Measurements from ENCODE around the gene PRKCE. TPM values are rescaled to one million over a fixed set of nuclear protein-coding genes. Genes with fewer than 3 reads are reported as not detected.

Gene PRKCE
- polyA plus RNA-seq, 1 donor = 8.7 TPM

- no peak for DNase-seq
Observed at GRCh38 chr2:46042711-46043110, 391.2 kb downstream of the PRKCE start.

GRCh38 chr2:46045888-46046287 lies 394.4 kb downstream of the PRKCE start:
- DNase-seq = no peak

GRCh38 chr2:46047290-46047689 lies 395.8 kb downstream of the PRKCE start:
- DNase-seq = no peak

GRCh38 chr2:46048693-46049092 lies 397.2 kb downstream of the PRKCE start:
- DNase-seq = no peak

GRCh38 chr2:46050027-46050426 lies 398.6 kb downstream of the PRKCE start:
- no peak for DNase-seq

GRCh38 chr2:46050489-46050888 lies 399.0 kb downstream of the PRKCE start:
- no peak for DNase-seq

GRCh38 chr2:46051085-46051484 lies 399.6 kb downstream of the PRKCE start:
- no peak for DNase-seq

GRCh38 chr2:46053564-46053963 lies 402.1 kb downstream of the PRKCE start:
- no peak for DNase-seq

- no peak for DNase-seq
Observed at GRCh38 chr2:46056541-46056940, 405.1 kb downstream of the PRKCE start.

- no peak for DNase-seq
Observed at GRCh38 chr2:46058140-46058539, 406.7 kb downstream of the PRKCE start.

- peak; percentile 85 for DNase-seq
Observed at GRCh38 chr2:46062637-46063412, 411.4 kb downstream of the PRKCE start.

- DNase-seq = no peak
Observed at GRCh38 chr2:46064396-46064795, 412.9 kb downstream of the PRKCE start.

GRCh38 chr2:46065152-46065551 lies 413.7 kb downstream of the PRKCE start:
- DNase-seq = no peak

- DNase-seq = no peak
Observed at GRCh38 chr2:46066116-46066515, 414.6 kb downstream of the PRKCE start.

- DNase-seq = no peak
Observed at GRCh38 chr2:46066601-46067000, 415.1 kb downstream of the PRKCE start.

- DNase-seq = no peak
Observed at GRCh38 chr2:46067062-46067461, 415.6 kb downstream of the PRKCE start.

GRCh38 chr2:46067501-46068305 lies 416.2 kb downstream of the PRKCE start:
- no peak for DNase-seq

- DNase-seq = no peak
Observed at GRCh38 chr2:46068636-46069035, 417.2 kb downstream of the PRKCE start.

GRCh38 chr2:46071074-46071473 lies 419.6 kb downstream of the PRKCE start:
- DNase-seq = no peak

GRCh38 chr2:46072101-46072820 lies 420.8 kb downstream of the PRKCE start:
- no peak for DNase-seq

- no peak for DNase-seq
Observed at GRCh38 chr2:46073540-46074046, 422.1 kb downstream of the PRKCE start.

GRCh38 chr2:46074501-46074900 lies 423.0 kb downstream of the PRKCE start:
- DNase-seq = no peak

- DNase-seq = no peak
Observed at GRCh38 chr2:46075848-46076247, 424.4 kb downstream of the PRKCE start.
